Activated naive CD8-positive, alpha-beta T cell treated with anti-CD3 and anti-CD28 coated beads for 36 hours (primary cell): Measurements from ENCODE around the gene HARS2. TPM values are rescaled to one million over a fixed set of nuclear protein-coding genes. Genes with fewer than 3 reads are reported as not detected.
A peak's percentile ranks its signal among the peaks of the same experiment; 100 is the strongest.
"Not testable (repeated sequence)": the region's sequence is repeated elsewhere in the genome, so short reads cannot be mapped to it uniquely, and the experiment has no call there.

Experiments used
- DNase-seq: peaks from one replicate; pipeline ENCODE4 v3.0.0; 2021
- H3K27ac Mint-ChIP-seq: one replicate; pipeline ENCODE4 v1.8.0; 2022; ENCODE audit warnings: mild to moderate bottlenecking, moderate library complexity, mixed read lengths
- H3K27me3 Mint-ChIP-seq: one replicate; pipeline ENCODE4 v1.8.0; 2022; ENCODE audit warnings: mild to moderate bottlenecking, mixed read lengths
- H3K36me3 Mint-ChIP-seq: one replicate; pipeline ENCODE4 v1.8.0; 2021; ENCODE audit warnings: mild to moderate bottlenecking, mixed read lengths
- H3K4me1 Mint-ChIP-seq: one replicate; pipeline ENCODE4 v1.8.0; 2021; ENCODE audit warnings: mixed read lengths
- H3K4me3 Mint-ChIP-seq: one replicate; pipeline ENCODE4 v1.8.0; 2022; ENCODE audit warnings: mild to moderate bottlenecking, moderate library complexity, mixed read lengths
- H3K9me3 Mint-ChIP-seq: one replicate; pipeline ENCODE4 v1.8.0; 2022; ENCODE audit warnings: mixed read lengths
- total RNA-seq, 2 experiments: library from RNA; stranded (reverse); gene quantifications; one replicate each; pipeline ENCODE4 v1.2.3, GENCODE V29; 2021

Gene HARS2
- total RNA-seq, 2 experiments from 2014 or later = 23.6 to 24.0 TPM

DNA sequence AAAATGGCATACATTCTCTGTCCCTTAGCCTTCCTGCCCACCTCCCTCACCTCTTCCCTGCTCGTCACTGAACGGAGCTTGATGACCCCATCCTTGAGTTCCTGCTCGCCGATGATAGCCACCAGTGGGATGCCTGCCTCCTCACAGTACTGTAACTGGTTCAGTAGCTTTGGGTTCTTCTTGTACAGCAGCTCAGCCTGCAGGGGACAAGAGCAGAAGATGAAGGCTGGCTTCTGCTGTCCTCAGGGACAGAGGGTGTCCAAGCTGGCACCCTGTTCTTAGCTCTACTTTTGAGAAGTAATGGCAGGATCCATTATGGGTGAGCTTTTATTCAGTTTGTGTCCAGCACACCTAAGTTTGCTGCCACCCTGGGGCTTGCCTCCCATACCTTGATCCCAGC, 16.6 kb upstream of the HARS2 start:
- no peak for DNase-seq
- no peak overlapping the region for H3K4me3 Mint-ChIP-seq
- peaks cover 25% of the 10 kb centered on the region for H3K36me3 Mint-ChIP-seq
- no peak overlapping the region for H3K27ac Mint-ChIP-seq
- no peaks in the 10 kb centered on the region for H3K9me3 Mint-ChIP-seq
- H3K4me1 Mint-ChIP-seq = peaks cover 7% of the 10 kb centered on the region
- H3K27me3 Mint-ChIP-seq = no peaks in the 10 kb centered on the region

- Mint-ChIP-seq H3K36me3 (peaks cover 23% of the 10 kb centered on the region), H3K4me1 (peaks cover 7% of the 10 kb centered on the region), H3K4me3 (no peak overlapping the region), H3K27me3 (no peaks in the 10 kb centered on the region), H3K9me3 (no peaks in the 10 kb centered on the region), H3K27ac (peak overlapping the region; percentile 25)
- DNase-seq = no peak
Observed at GRCh38 chr5:140677947-140678346, 13.3 kb upstream of the HARS2 start.

- no peak overlapping the region for H3K4me3 Mint-ChIP-seq
- peaks cover 7% of the 10 kb centered on the region for H3K4me1 Mint-ChIP-seq
- H3K27ac Mint-ChIP-seq = no peak overlapping the region
- DNase-seq = no peak
- H3K27me3 Mint-ChIP-seq = no peaks in the 10 kb centered on the region
- H3K9me3 Mint-ChIP-seq = no peaks in the 10 kb centered on the region
- H3K36me3 Mint-ChIP-seq = peaks cover 26% of the 10 kb centered on the region
Observed at GRCh38 chr5:140678993-140679392, 12.3 kb upstream of the HARS2 start.

- Mint-ChIP-seq H3K27ac (peak overlapping the region; percentile 99), H3K4me3 (peak overlapping the region; percentile 100), H3K9me3 (no peaks in the 10 kb centered on the region), H3K27me3 (no peaks in the 10 kb centered on the region), H3K4me1 (peaks cover 31% of the 10 kb centered on the region), H3K36me3 (peaks cover 18% of the 10 kb centered on the region)
- no peak for DNase-seq
Observed at GRCh38 chr5:140690376-140690932, 801 bp upstream of the HARS2 start.

DNA sequence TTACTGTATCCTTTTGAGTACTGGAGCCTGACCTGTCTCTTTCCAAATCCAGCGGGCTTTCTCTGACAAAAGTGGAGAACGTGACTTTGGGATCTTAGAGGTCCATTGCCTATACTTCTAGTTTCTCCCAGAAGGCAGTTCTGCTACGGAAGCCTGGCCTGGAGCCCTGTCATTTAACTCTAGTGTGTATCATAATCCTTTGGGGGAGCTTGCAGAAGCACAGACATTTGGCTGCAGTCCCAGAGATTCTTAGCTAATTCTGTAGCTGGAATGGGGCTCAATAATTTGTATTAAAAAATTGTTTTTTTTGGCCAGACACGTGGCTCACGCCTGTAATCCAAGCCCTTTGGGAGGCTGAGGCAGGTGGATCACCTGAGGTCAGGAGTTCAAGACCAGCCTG, 3.0 kb downstream of the HARS2 start:
- DNase-seq = no peak
- Mint-ChIP-seq H3K4me3 (no peak overlapping the region), H3K27me3 (no peaks in the 10 kb centered on the region), H3K27ac (no peak overlapping the region), H3K9me3 (no peaks in the 10 kb centered on the region), H3K36me3 (peaks cover 27% of the 10 kb centered on the region), H3K4me1 (peaks cover 21% of the 10 kb centered on the region)

DNA sequence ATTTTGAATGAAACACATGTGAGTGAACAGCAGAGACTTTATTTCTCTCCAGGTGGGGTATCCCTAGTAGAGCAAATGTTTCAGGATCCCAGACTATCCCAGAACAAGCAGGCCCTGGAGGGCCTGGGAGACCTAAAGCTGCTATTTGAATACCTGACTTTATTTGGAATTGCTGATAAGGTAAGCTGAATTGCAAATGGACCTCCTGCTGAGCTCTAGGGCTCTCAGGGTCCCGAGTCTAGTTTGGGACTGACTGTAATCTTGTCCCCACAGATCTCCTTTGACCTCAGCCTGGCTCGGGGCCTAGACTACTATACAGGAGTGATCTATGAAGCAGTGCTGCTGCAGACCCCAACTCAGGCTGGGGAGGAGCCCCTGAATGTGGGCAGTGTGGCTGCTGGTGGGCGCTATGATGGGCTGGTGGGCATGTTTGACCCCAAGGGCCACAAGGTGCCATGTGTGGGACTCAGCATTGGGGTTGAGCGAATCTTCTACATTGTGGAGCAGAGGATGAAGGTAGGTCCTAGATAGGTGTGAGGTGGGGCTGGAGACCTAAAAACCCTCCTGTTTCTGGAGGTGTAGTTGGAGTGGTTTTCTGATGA, 5.7 kb downstream of the HARS2 start:
- Mint-ChIP-seq H3K4me1 (peaks cover 22% of the 10 kb centered on the region), H3K9me3 (no peaks in the 10 kb centered on the region), H3K36me3 (peaks cover 36% of the 10 kb centered on the region), H3K4me3 (no peak overlapping the region), H3K27me3 (no peaks in the 10 kb centered on the region), H3K27ac (peak overlapping the region; percentile 5)
- no peak for DNase-seq

DNA sequence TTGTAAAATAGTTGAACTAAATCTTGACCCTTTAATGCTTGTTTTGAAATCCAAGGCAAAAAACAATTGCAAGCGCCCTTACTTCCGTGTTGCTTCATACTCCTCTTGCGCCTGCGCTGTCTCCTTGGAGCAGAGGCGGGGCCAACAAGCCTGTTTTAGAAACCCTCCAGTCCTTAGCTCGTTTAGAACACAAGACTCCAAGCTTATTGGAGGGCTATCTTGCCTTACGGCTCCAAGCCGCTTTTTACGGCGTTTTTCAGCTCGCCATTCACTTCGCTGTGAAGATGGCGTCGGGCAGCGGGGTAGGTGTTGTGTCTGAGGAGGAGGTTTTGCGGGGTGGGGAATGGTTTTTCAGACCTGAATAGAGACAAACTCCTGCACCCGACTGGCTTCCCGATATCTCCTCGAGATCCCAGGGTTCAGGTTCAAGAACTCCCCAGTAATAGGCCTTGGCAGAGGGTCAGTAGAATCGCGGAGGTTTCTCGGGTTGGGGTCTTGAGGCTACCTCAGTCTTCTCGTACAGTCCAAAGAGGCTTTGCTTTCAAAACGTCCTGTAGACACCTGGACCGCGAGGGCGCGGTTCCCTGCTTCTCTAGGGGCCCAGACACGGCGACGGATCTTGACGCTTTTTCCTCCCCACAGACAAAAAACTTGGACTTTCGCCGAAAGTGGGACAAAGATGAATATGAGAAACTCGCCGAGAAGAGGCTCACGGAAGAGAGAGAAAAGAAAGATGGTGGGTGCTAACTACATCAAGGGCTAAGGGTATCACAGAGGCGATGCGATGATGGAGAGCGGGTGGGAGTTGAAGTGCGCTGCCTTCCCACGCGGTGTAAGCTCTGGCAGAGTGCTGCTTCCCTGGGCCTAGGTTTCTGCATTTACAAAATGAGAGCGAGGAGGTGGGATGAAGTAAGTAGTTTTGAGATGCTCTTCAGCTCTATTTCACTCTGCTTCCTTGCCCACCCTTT, 9.2 kb downstream of the HARS2 start, which contains the start of gene ZMAT2:
Gene ZMAT2 (plus strand): TSS at position 271 of the 968 bp plus-strand sequence. CDS start 14 bp downstream, at position 285.
- Mint-ChIP-seq H3K4me1 (peaks cover 26% of the 10 kb centered on the region), H3K9me3 (no peaks in the 10 kb centered on the region), H3K4me3 (peak within 1 kb of the TSS; percentile 96), H3K27me3 (no peaks in the 10 kb centered on the region), H3K36me3 (peaks cover 52% of the 10 kb centered on the region), H3K27ac (peak within 1 kb of the TSS; percentile 91)
- DNase-seq = peak; percentile 89

- peaks cover 9% of the 10 kb centered on the region for H3K27me3 Mint-ChIP-seq
- H3K27ac Mint-ChIP-seq = no peak overlapping the region
- peaks cover 1% of the 10 kb centered on the region for H3K9me3 Mint-ChIP-seq
- no peak for DNase-seq
- H3K4me3 Mint-ChIP-seq = no peak overlapping the region
- peaks cover 17% of the 10 kb centered on the region for H3K4me1 Mint-ChIP-seq
- H3K36me3 Mint-ChIP-seq = peaks cover 24% of the 10 kb centered on the region
Observed at GRCh38 chr5:140707812-140708211, 16.6 kb downstream of the HARS2 start.

GRCh38 chr5:140708787-140709186, 17.5 kb downstream of the HARS2 start:
- not testable (repeated sequence) for H3K27me3 Mint-ChIP-seq, H3K27ac Mint-ChIP-seq, DNase-seq, H3K9me3 Mint-ChIP-seq, H3K4me3 Mint-ChIP-seq
- Mint-ChIP-seq H3K36me3 (peaks cover 20% of the 10 kb centered on the region), H3K4me1 (peaks cover 17% of the 10 kb centered on the region)

GRCh38 chr5:140710899-140711552, 19.8 kb downstream of the HARS2 start:
- Mint-ChIP-seq H3K36me3 (peaks cover 8% of the 10 kb centered on the region), H3K27me3 (peaks cover 9% of the 10 kb centered on the region), H3K4me1 (peaks cover 12% of the 10 kb centered on the region), H3K9me3 (peaks cover 1% of the 10 kb centered on the region), H3K27ac (peak overlapping the region; percentile 96), H3K4me3 (peak overlapping the region; percentile 97)
- peak; percentile 86 for DNase-seq

DNA sequence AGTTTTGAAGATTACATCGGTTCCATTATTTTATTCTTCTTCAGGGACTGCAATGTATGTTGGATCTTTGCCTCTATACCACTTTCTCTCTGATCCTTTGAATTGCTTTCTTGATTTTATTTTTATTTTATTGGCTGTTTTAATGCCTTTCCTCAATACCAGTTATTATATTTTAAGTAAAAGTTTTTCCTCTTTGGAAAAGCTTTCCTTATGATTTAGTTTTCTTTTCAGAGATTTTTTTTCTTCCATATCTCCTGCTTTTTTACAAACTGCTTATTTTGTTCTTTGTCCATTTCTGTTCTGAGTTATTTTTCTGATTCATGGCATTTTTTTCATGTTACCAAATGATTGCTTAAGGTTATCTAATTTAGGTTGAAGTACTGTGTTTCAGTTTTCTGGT, 20.5 kb downstream of the HARS2 start:
- DNase-seq = no peak
- peaks cover 6% of the 10 kb centered on the region for H3K36me3 Mint-ChIP-seq
- peak overlapping the region; percentile 97 for H3K4me3 Mint-ChIP-seq
- H3K27me3 Mint-ChIP-seq = peaks cover 9% of the 10 kb centered on the region
- peaks cover 12% of the 10 kb centered on the region for H3K4me1 Mint-ChIP-seq
- no peak overlapping the region for H3K27ac Mint-ChIP-seq
- peaks cover 1% of the 10 kb centered on the region for H3K9me3 Mint-ChIP-seq

DNA sequence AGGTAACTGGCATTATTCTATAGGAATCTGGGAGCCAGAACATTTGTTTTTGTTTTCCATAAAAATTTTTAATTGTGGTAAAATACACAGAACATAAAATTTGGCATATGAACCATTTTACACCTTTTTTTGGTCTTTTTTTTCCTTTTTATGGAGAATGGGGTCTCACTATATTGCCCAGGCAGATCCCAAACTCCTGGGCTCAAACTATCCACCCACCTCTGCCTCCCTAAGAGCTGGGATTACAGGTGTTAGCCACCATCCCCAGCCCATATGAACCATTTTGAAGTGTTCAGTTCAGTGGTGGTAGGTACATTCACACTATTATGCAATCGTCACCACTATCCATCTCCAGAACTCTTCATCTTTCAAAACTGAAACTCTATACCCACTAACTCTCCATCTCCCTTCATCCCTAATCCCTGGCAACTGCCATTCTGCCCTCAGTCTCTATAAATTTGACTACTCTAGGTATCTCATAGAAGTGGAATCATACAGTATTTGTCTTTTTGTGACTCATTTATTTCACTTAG, 22.4 kb downstream of the HARS2 start:
- Mint-ChIP-seq H3K9me3 (peaks cover 1% of the 10 kb centered on the region), H3K27me3 (peaks cover 9% of the 10 kb centered on the region), H3K4me3 (no peak overlapping the region), H3K36me3 (peaks cover 6% of the 10 kb centered on the region), H3K27ac (no peak overlapping the region), H3K4me1 (peaks cover 12% of the 10 kb centered on the region)
- no peak for DNase-seq

DNA sequence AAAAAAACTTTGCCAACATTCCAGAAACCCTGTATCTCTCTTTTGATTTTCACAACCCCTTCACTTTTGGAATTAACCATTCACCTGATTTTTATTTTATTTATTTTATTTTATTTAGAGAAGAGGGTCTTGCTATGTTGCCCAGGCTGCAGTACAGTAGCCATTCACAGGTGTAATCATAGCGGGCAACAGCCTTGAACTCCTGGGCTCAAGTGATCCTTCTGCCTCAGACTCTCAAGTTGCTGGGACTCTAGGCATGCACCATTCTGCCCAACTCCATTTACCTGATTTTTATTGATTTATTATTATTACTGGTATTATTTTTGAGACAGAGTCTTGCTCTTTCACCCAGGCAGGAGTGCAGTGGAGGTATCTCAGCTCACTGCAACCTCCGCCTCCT, 25.0 kb downstream of the HARS2 start:
- H3K27ac Mint-ChIP-seq, H3K27me3 Mint-ChIP-seq, H3K9me3 Mint-ChIP-seq, DNase-seq, H3K36me3 Mint-ChIP-seq, H3K4me3 Mint-ChIP-seq: not testable (repeated sequence)
- H3K4me1 Mint-ChIP-seq = peaks cover 10% of the 10 kb centered on the region

DNA sequence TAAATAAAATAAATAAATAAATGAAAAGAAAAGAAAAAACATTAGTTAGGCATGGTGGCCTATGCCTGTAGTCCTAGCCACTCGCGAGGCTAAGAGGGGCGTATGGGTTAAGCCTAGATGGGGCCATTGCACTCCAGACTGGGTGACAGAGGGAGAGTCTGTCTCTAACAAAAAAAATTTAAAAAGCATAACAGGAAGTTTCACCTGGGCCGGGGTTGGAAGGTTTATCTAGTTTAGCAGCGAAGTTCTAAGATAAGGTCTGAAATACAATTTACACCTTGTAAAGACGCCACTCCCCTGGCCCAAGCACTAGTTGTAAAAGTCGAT, 27.0 kb downstream of the HARS2 start:
- Mint-ChIP-seq H3K27ac (no peak overlapping the region), H3K4me1 (peaks cover 5% of the 10 kb centered on the region), H3K4me3 (no peak overlapping the region), H3K27me3 (peaks cover 16% of the 10 kb centered on the region), H3K9me3 (no peaks in the 10 kb centered on the region), H3K36me3 (no peaks in the 10 kb centered on the region)
- DNase-seq = no peak

DNA sequence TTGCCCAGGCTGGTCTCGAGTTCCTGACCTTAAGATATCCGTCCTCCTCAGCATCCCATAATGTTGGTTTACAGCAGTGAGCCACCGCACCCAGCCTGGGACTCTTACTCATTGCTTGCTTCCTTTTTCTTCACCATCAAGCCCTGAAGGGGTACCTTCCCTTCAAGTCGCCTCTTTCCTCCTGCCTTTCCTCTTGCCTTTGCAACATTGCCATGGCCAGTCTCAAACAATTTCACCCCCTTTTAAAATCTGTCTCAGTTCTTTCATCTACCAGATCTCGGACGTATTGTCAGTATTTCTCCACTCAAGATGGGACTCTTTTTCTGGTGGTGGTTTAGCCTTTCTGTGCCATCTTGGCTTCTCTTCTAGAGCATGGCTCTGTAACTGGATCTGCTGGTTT, 29.5 kb downstream of the HARS2 start:
- not testable (repeated sequence) for DNase-seq, H3K4me1 Mint-ChIP-seq, H3K9me3 Mint-ChIP-seq, H3K27ac Mint-ChIP-seq, H3K36me3 Mint-ChIP-seq, H3K4me3 Mint-ChIP-seq
- peaks cover 36% of the 10 kb centered on the region for H3K27me3 Mint-ChIP-seq
